TTC549 (cell line): ENCODE data around the gene PERM1.
"Not testable (repeated sequence)": the region's sequence is repeated elsewhere in the genome, so short reads cannot be mapped to it uniquely, and the experiment has no call there.

Experiments
- FAIRE-seq: peaks from 2 replicates; lab custom pipeline; 2012; peaks lifted over from hg19 to GRCh38; lab: Jason Lieb, UNC

PERM1 gene

GRCh38 chr1:978835-979743 is 2.8 kb downstream of the PERM1 start:
- no peak for FAIRE-seq

- FAIRE-seq = no peak
Observed at GRCh38 chr1:978069-978834, 3.6 kb downstream of the PERM1 start.

- FAIRE-seq = not testable (repeated sequence)
Observed at GRCh38 chr1:976791-977190, 5.1 kb downstream of the PERM1 start.

GRCh38 chr1:975896-976683 is 5.8 kb downstream of the PERM1 start:
- no peak for FAIRE-seq

GRCh38 chr1:975365-975764 is 6.5 kb downstream of the PERM1 start:
- no peak for FAIRE-seq

- no peak for FAIRE-seq
Observed at GRCh38 chr1:974687-975328, 7.1 kb downstream of the PERM1 start.

- no peak for FAIRE-seq
Observed at GRCh38 chr1:974293-974640, 7.6 kb downstream of the PERM1 start.

- FAIRE-seq = no peak
Observed at GRCh38 chr1:973459-974292, 8.2 kb downstream of the PERM1 start.

- FAIRE-seq = no peak
Observed at GRCh38 chr1:972726-973458, 9.0 kb downstream of the PERM1 start.

GRCh38 chr1:971751-972506 is 10.0 kb downstream of the PERM1 start:
- FAIRE-seq = no peak

GRCh38 chr1:970973-971730 is 10.7 kb downstream of the PERM1 start:
- FAIRE-seq = no peak

GRCh38 chr1:970242-970972 is 11.5 kb downstream of the PERM1 start:
- FAIRE-seq = no peak

GRCh38 chr1:969260-969855 is 12.5 kb downstream of the PERM1 start:
- no peak for FAIRE-seq

- FAIRE-seq = no peak
Observed at GRCh38 chr1:967466-968343, 14.2 kb downstream of the PERM1 start.

GRCh38 chr1:966704-967300 is 15.1 kb downstream of the PERM1 start:
- no peak for FAIRE-seq

- FAIRE-seq = no peak
Observed at GRCh38 chr1:966135-966703, 15.7 kb downstream of the PERM1 start, which contains the start of gene PLEKHN1. Gene PLEKHN1 (plus strand): TSS chr1:966482. CDS start chr1:966532, 50 bp downstream.
